IgD-negative memory B cell (primary cell): ENCODE measurements around the gene ERC1. TPM values are rescaled to one million over a fixed set of nuclear protein-coding genes. Genes with fewer than 3 reads are reported as not detected.

Experiments used
- H3K27ac Mint-ChIP-seq, 3 donors: one replicate each; pipeline ENCODE4 v1.8.0; 2020 to 2022; ENCODE audit warnings: mild to moderate bottlenecking in 3 of 3, mixed read lengths in 3 of 3, moderate library complexity in 1 of 3
- H3K27me3 Mint-ChIP-seq: one replicate; pipeline ENCODE4 v1.8.0; 2021; ENCODE audit warnings: mixed read lengths
- H3K36me3 Mint-ChIP-seq: one replicate; pipeline ENCODE4 v1.8.0; 2020; ENCODE audit warnings: mild to moderate bottlenecking, mixed read lengths
- H3K4me1 Mint-ChIP-seq, 3 donors: one replicate each; pipeline ENCODE4 v1.8.0; 2020 to 2022; ENCODE audit warnings: mixed read lengths in 3 of 3, mild to moderate bottlenecking in 1 of 3
- H3K4me3 Mint-ChIP-seq, 4 donors: one replicate each; pipeline ENCODE4 v1.8.0; 2020 to 2022; ENCODE audit warnings: mild to moderate bottlenecking in 4 of 4, mixed read lengths in 4 of 4, moderate library complexity in 3 of 4
- H3K9me3 Mint-ChIP-seq, 3 donors: one replicate each; pipeline ENCODE4 v1.8.0; 2020 to 2021; ENCODE audit warnings: mixed read lengths in 3 of 3, mild to moderate bottlenecking in 1 of 3
- polyA plus RNA-seq: library from polyadenylated mRNA; unstranded; fragments of 300-500 nt; fragmentation: Illumina TruSeq; gene quantifications from one replicate; pipeline ENCODE4 v1.2.3, GENCODE V29; 2021

ERC1 gene
- 16.5 TPM for polyA plus RNA-seq

DNA sequence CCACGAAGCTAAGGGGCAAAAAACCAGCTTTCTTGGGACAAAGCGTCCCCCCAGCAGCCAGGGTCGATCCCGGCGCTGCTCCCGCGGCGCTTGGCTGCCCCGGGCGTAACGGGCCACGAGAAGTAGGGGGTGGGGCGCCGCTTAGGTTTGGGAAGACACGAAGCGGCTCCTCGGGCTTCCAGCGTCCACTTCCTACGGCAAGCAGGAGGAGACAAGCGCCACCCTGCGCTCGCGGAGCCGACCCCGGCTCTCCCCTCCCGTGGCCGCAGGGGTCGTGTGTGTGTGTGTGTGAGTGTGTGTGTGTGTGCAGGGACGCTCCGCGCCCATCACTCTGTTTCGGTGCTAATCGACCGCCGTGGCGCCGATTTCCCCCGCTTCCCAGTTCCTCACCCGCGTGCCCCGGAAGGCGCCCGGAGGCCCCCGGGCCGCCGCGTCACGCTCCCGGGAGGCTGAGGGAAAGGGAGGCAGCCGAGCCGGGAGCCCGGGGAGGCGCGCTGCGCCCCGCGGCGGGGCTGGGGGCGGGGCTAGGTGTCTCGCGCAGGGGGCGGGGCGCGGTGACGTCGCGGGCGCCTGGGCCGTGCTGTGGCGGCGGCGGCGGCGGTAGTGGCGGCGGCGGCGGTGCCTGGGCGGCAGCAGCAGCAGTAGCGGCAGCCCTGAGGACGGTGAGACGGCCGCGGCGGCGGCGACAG, at the start of gene ERC1:
Gene ERC1 (plus strand): TSS at position 563 of the 689 bp plus-strand sequence. CDS start 36,681 bp downstream, outside the sequence.
- Mint-ChIP-seq H3K36me3 (no peaks in the 10 kb centered on the region), H3K4me3 (peak within 1 kb of the TSS; percentile 72 to 99 (median 98)), H3K27me3 (no peaks in the 10 kb centered on the region), H3K9me3 (no peaks in the 10 kb centered on the region), H3K4me1 (peaks cover 9 to 30% (median 11%) of the 10 kb centered on the region in 3 donors), H3K27ac (peak within 1 kb of the TSS; percentile 83 to 95 (median 90))

DNA sequence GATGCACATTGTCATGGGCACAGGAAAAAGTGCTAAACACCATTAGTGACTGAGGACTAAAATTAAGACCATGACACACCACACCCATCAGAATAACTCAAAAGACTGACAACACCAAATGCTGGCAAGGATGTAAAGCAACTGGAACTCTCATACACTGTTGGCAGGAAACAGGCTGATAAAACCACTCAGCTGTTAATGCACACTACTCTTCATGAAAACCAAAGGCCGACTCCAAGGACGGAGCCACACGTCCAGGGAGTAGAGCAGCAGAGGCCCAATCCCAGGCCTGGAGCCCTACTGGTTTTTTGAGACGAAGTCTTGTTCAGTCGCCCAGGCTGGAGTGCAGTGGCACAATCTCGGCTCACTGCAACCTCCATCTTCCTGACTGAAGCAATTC, 48.0 kb upstream of the ERC1 start:
- Mint-ChIP-seq H3K4me3 (no peak overlapping the region), H3K4me1 (peaks cover 17 to 26% (median 26%) of the 10 kb centered on the region in 3 donors), H3K36me3 (peaks cover 12% of the 10 kb centered on the region), H3K27ac (peak overlapping the region in 1 of 3 donors; percentile 45), H3K27me3 (no peaks in the 10 kb centered on the region), H3K9me3 (no peaks in the 10 kb centered on the region)

DNA sequence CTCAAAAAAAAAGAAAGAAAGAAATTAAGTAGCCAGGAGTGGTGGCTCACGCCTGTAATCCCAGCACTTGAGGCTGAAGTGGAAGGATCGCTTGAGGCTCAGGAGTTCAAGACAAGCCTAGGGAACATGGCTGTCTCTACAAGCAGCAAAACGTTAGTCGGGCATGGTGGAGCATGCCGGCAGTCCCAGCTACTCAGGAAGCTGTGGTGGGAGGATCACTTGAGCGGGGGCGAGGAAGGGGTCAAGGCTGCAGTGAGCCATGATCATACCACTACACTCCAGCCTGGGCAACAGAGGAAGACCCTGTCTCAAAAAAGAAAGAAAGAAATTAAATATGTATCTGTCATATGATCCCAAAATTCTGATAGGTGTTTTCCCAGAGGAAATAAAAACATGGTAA, 46.8 kb upstream of the ERC1 start:
- no peak overlapping the region for H3K4me3 Mint-ChIP-seq
- no peaks in the 10 kb centered on the region for H3K9me3 Mint-ChIP-seq
- peaks cover 23 to 34% (median 30%) of the 10 kb centered on the region in 3 donors for H3K4me1 Mint-ChIP-seq
- peaks cover 12% of the 10 kb centered on the region for H3K36me3 Mint-ChIP-seq
- H3K27me3 Mint-ChIP-seq = no peaks in the 10 kb centered on the region
- peak overlapping the region in 1 of 3 donors; percentile 39 for H3K27ac Mint-ChIP-seq

DNA sequence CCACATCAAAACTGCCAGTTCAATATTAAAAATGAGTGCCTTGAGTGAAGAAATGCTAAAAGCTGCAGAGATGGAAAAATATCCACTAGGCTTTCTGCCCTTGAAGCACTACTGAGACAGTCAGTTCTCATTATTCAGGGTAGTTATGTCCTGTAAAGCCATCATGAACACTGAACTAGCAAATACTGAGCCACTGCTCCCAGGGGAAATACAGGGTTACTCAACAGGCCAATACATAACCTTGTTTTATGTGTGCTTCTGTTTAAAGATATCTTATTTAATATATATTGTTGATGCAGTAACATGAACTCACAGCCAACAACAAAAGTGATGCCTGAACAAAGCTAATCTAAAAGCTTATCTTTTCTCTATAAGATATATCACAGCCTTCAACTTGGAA, 44.8 kb upstream of the ERC1 start:
- Mint-ChIP-seq H3K27me3 (no peaks in the 10 kb centered on the region), H3K4me3 (peak overlapping the region in 2 of 4 donors; percentile 30 to 80), H3K27ac (peak overlapping the region in 2 of 3 donors; percentile 70 to 85), H3K4me1 (peaks cover 23 to 32% (median 26%) of the 10 kb centered on the region in 3 donors), H3K36me3 (peaks cover 2% of the 10 kb centered on the region), H3K9me3 (no peaks in the 10 kb centered on the region)

- no peaks in the 10 kb centered on the region for H3K27me3 Mint-ChIP-seq
- H3K27ac Mint-ChIP-seq = peak overlapping the region in 2 of 3 donors; percentile 70 to 85
- H3K36me3 Mint-ChIP-seq = peaks cover 2% of the 10 kb centered on the region
- peaks cover 26 to 32% (median 26%) of the 10 kb centered on the region in 3 donors for H3K4me1 Mint-ChIP-seq
- H3K9me3 Mint-ChIP-seq = no peaks in the 10 kb centered on the region
- H3K4me3 Mint-ChIP-seq = peak overlapping the region in 2 of 4 donors; percentile 30 to 80
Observed at GRCh38 chr12:946631-947030, 44.4 kb upstream of the ERC1 start.

- H3K27me3 Mint-ChIP-seq = no peaks in the 10 kb centered on the region
- H3K27ac Mint-ChIP-seq = peak overlapping the region; percentile 41 to 97 (median 88)
- peaks cover 22 to 32% (median 26%) of the 10 kb centered on the region in 3 donors for H3K4me1 Mint-ChIP-seq
- no peaks in the 10 kb centered on the region for H3K36me3 Mint-ChIP-seq
- H3K4me3 Mint-ChIP-seq = peak overlapping the region; percentile 74 to 97 (median 92)
- no peaks in the 10 kb centered on the region for H3K9me3 Mint-ChIP-seq
Observed at GRCh38 chr12:948238-948637, 42.8 kb upstream of the ERC1 start.

DNA sequence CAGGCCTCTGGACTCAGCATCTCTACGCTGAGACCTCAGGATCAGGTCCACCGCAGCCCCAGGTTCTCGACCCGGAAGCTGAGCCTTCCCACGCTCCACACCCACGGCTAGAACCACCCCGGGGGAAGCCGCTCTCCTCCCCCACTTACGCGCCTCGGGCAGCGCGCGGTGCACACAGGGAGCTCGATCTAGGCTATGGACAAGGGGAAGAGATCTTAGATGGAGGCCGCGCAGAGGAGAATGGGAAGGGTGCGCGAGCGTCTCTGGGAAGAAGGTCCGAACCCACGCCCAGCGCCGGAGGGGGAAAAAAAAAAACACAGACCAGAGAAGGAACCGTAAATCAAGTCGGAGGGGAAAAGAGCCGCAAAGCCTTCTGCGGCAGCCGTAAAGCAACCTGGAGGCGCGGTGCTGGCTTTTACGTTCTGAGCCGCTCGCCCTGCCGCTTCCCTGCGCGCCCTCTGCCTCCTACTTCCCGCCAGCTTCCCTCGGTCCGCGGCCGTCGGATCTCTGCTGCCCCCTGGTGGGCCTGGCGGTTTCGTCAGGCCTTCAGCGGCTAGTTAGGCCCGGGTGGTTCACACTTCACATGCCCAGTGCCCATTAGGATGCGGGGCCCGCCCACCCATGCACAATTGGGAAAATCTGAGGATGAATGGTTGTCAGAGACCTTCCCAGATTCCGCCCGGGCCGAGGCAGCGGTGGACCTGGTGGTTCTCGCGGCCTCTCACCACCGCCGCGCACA, 41.4 kb upstream of the ERC1 start, which contains the start of gene RAD52:
Gene RAD52 (minus strand): TSS at position 242 of the 739 bp plus-strand sequence. CDS start 16,636 bp downstream, outside the sequence.
- peak within 1 kb of the TSS; percentile 93 to 97 (median 96) for H3K4me3 Mint-ChIP-seq
- peaks cover 20 to 29% (median 22%) of the 10 kb centered on the region in 3 donors for H3K4me1 Mint-ChIP-seq
- no peaks in the 10 kb centered on the region for H3K9me3 Mint-ChIP-seq

GRCh38 chr12:951176-951575, 39.8 kb upstream of the ERC1 start:
- no peaks in the 10 kb centered on the region for H3K9me3 Mint-ChIP-seq
- H3K4me3 Mint-ChIP-seq = peak overlapping the region in 3 of 4 donors; percentile 60 to 93 (median 66)
- peaks cover 14 to 26% (median 24%) of the 10 kb centered on the region in 3 donors for H3K4me1 Mint-ChIP-seq
- no peaks in the 10 kb centered on the region for H3K36me3 Mint-ChIP-seq
- H3K27me3 Mint-ChIP-seq = no peaks in the 10 kb centered on the region
- H3K27ac Mint-ChIP-seq = peak overlapping the region; percentile 68 to 97 (median 95)

More for the DNA sequence above, 41.4 kb upstream of the ERC1 start, which contains the start of gene RAD52:
- Mint-ChIP-seq H3K27ac (peak within 1 kb of the TSS; percentile 95 to 98 (median 97)), H3K27me3 (no peaks in the 10 kb centered on the region), H3K36me3 (no peaks in the 10 kb centered on the region)

DNA sequence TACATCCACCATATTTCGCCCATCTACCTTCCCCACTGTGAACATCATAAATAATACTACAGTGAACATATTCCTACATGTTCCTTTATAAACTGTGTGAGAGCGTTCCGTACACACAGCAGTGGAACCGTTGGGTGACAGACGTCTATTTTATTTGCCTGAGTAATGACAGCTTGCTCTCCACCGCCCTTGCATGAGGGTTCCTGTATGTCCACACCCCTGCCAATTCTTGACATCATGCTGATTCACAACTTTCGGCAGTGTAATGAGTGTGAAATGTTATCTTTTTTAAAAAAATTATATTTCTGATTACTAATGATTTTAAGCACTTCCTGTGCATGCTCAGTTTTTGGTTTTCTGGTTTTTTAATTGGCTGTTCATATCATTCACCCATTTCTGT, 37.2 kb upstream of the ERC1 start:
- Mint-ChIP-seq H3K4me1 (peaks cover 6 to 15% (median 15%) of the 10 kb centered on the region in 3 donors), H3K27ac (peak overlapping the region in 1 of 3 donors; percentile 63), H3K27me3 (no peaks in the 10 kb centered on the region), H3K9me3 (no peaks in the 10 kb centered on the region), H3K36me3 (no peaks in the 10 kb centered on the region), H3K4me3 (peak overlapping the region in 1 of 4 donors; percentile 54)

DNA sequence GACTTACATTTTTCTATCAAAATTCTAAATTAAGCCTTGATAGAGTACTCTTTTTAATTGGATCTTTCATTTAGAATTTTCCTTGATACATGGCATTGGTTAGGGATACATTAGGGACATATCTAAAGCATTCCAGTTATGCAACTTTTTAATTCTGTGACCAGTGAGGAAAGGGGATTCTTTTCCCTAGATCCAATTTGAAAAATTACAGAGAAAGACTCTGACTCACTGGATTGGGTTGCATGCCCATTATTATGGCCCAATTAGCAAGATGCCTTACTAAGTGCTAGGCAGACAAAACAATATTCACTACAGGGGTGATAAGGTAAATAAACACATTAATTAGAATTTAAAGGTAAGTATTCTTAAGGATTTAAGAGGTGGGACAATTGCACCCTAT, 36.3 kb upstream of the ERC1 start:
- no peaks in the 10 kb centered on the region for H3K9me3 Mint-ChIP-seq
- H3K4me1 Mint-ChIP-seq = peaks cover 8 to 13% (median 9%) of the 10 kb centered on the region in 3 donors
- no peaks in the 10 kb centered on the region for H3K36me3 Mint-ChIP-seq
- H3K27ac Mint-ChIP-seq = no peak overlapping the region
- no peak overlapping the region for H3K4me3 Mint-ChIP-seq
- H3K27me3 Mint-ChIP-seq = no peaks in the 10 kb centered on the region

DNA sequence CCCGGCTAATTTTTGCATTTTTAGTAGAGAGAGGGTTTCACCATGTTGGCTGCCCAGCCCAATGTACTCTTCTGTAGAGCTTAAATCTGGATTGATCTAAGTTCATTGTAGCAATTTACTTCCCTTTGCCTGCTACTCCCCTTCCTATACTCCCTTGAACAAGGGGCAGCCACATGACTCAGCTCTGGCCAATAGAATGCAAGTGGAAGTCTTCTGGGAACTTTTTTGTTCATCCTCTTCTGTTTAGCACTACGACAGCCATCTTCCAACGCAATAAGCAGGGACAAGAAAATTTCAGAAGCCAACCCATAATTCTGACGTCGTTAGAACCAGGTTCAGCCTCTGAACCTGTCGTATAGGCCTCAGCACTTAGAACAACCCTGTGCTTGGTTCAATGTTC, 35.1 kb upstream of the ERC1 start:
- no peak overlapping the region for H3K27ac Mint-ChIP-seq
- no peaks in the 10 kb centered on the region for H3K27me3 Mint-ChIP-seq
- no peaks in the 10 kb centered on the region for H3K36me3 Mint-ChIP-seq
- peaks cover 8 to 11% (median 9%) of the 10 kb centered on the region in 3 donors for H3K4me1 Mint-ChIP-seq
- H3K9me3 Mint-ChIP-seq = no peaks in the 10 kb centered on the region
- H3K4me3 Mint-ChIP-seq = no peak overlapping the region

DNA sequence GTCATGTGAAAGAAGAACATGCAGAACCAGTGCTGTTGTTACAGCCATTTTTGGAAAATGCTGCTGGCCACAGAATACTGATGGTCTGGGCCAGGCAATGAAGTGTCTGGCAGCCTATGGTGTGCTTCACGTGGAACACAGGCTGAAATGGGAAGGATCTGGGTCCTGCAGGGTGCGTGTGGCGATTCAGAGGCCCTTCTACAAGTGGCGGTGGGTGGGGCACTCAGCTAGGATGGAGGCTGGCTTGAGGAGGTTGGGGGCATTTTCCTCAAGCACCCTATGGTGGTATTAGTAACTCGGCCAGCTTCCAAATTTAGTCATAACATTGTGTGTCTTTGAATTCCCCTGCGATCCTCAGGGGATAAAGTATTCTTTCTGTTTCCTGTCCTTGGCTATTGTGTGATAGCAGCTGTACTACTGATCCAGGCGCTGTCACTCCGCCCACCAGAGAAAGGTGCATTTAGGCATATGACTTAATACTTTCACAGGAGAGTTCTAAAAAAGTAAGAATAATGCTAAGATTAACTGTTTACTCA, 32.4 kb upstream of the ERC1 start:
- Mint-ChIP-seq H3K4me3 (no peak overlapping the region), H3K9me3 (no peaks in the 10 kb centered on the region), H3K36me3 (no peaks in the 10 kb centered on the region), H3K27me3 (no peaks in the 10 kb centered on the region), H3K4me1 (peaks cover 8 to 11% (median 9%) of the 10 kb centered on the region in 3 donors), H3K27ac (peak overlapping the region in 1 of 3 donors; percentile 7)

- H3K36me3 Mint-ChIP-seq = peaks cover 1% of the 10 kb centered on the region
- no peaks in the 10 kb centered on the region for H3K27me3 Mint-ChIP-seq
- H3K27ac Mint-ChIP-seq = no peak overlapping the region
- H3K4me1 Mint-ChIP-seq = peaks cover 0 to 3% (median 0%) of the 10 kb centered on the region in 3 donors
- H3K4me3 Mint-ChIP-seq = no peak overlapping the region
- no peaks in the 10 kb centered on the region for H3K9me3 Mint-ChIP-seq
Observed at GRCh38 chr12:966724-967123, 24.3 kb upstream of the ERC1 start.

DNA sequence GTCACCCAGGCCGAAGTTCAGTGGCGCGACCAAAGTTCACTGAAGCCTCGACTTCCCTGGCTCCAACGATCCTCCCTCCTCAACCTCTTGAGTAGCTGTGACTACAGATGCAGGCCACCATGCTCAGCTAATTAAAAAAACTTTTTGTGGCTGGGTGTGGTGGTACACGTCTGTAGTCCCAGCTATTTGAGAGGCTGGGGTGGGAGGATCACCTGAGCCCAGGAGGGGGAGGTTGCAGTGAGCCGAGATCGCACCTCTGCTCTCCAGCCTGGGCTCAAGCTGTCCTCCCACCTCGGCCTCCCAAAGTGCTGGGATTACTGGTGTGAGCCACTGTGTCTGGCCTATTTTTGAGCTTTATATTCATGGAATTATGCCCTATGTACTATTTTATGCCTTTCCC, 23.4 kb upstream of the ERC1 start:
- no peak overlapping the region for H3K4me3 Mint-ChIP-seq
- H3K9me3 Mint-ChIP-seq = no peaks in the 10 kb centered on the region
- peaks cover 1% of the 10 kb centered on the region for H3K36me3 Mint-ChIP-seq
- no peaks in the 10 kb centered on the region for H3K27me3 Mint-ChIP-seq
- H3K4me1 Mint-ChIP-seq = no peaks in the 10 kb centered on the region
- no peak overlapping the region for H3K27ac Mint-ChIP-seq

DNA sequence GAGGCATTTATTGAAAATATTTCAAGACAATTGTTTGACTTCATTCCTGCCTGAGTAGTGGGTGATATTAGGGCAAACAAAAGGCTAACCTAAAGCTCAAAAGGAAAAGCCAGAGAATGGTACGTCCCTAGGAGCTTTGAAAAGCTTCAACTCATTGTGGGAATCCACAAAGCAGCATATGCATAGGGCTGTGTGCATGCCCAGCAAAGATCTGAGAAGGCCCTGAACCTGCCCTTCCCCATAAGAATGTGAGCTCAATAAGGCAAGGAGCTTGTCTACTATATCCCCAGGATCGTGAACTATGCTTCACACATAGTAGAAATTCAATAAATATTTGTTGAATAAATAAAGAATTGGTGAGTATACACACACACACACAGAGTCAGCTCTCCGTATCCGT, 22.5 kb upstream of the ERC1 start:
- H3K9me3 Mint-ChIP-seq = no peaks in the 10 kb centered on the region
- no peaks in the 10 kb centered on the region for H3K27me3 Mint-ChIP-seq
- peaks cover 1% of the 10 kb centered on the region for H3K36me3 Mint-ChIP-seq
- H3K27ac Mint-ChIP-seq = no peak overlapping the region
- H3K4me3 Mint-ChIP-seq = no peak overlapping the region
- no peaks in the 10 kb centered on the region for H3K4me1 Mint-ChIP-seq
